Mesendoderm (in vitro differentiated cells): ENCODE results near the gene BGLAP. TPM values are rescaled to one million over a fixed set of nuclear protein-coding genes. Genes with fewer than 3 reads are reported as not detected.
A peak's percentile ranks its signal among the peaks of the same experiment; 100 is the strongest.

Source experiments
- DNase-seq: peaks from one replicate; pipeline ENCODE4 v3.0.0; 2013
- H2AK5ac ChIP-seq: 2 replicates; pipeline ENCODE4 v1.6.1; 2013; ENCODE audit warnings: low read length, inconsistent platforms
- H2BK120ac ChIP-seq: 2 replicates; pipeline ENCODE4 v1.6.1; 2013; ENCODE audit warnings: low read depth, mild to moderate bottlenecking, low read length, moderate library complexity, mixed read lengths
- H2BK15ac ChIP-seq: replicated peaks from 2 replicates; pipeline ENCODE4 v1.6.1; 2013; ENCODE audit warnings: low read depth, mild to moderate bottlenecking, moderate library complexity
- H2BK5ac ChIP-seq: 2 replicates; pipeline ENCODE4 v1.6.1; 2013; ENCODE audit warnings: low read length, inconsistent platforms
- H3K18ac ChIP-seq: 2 replicates; pipeline ENCODE4 v1.6.1; 2013; ENCODE audit warnings: mild to moderate bottlenecking, low read length, mixed read lengths
- H3K23ac ChIP-seq: one replicate; pipeline ENCODE4 v1.6.1; 2013; ENCODE audit warnings: low read length
- H3K27ac ChIP-seq: 2 replicates; pipeline ENCODE4 v1.5.1; 2013; ENCODE audit warnings: low read depth, mild to moderate bottlenecking, inconsistent platforms, low read length, moderate library complexity
- H3K27me3 ChIP-seq: 2 replicates; pipeline ENCODE4 v1.6.1; 2013; ENCODE audit warnings: low read length, control low read depth, mild to moderate bottlenecking, inconsistent platforms; ENCODE audit not compliant: insufficient read depth, poor library complexity
- H3K36me3 ChIP-seq: 2 replicates; pipeline ENCODE4 v1.6.1; 2013; ENCODE audit warnings: low read length, inconsistent platforms; ENCODE audit not compliant: control insufficient read depth, insufficient read depth
- H3K4ac ChIP-seq: one replicate; pipeline ENCODE4 v1.6.1; 2013; ENCODE audit warnings: low read depth, mild to moderate bottlenecking, low read length, moderate library complexity
- H3K4me1 ChIP-seq: 2 replicates; pipeline ENCODE4 v1.6.1; 2013; ENCODE audit warnings: low read depth, low read length, inconsistent platforms; ENCODE audit not compliant: control insufficient read depth
- H3K4me2 ChIP-seq: 2 replicates; pipeline ENCODE4 v1.6.1; 2013; ENCODE audit warnings: low read length
- H3K4me3 ChIP-seq: 2 replicates; pipeline ENCODE4 v1.5.1; 2013; ENCODE audit warnings: mild to moderate bottlenecking, low read length
- H3K56ac ChIP-seq: one replicate; pipeline ENCODE4 v1.6.1; 2013; ENCODE audit warnings: low read length
- H3K79me1 ChIP-seq: 2 replicates; pipeline ENCODE4 v1.6.1; 2013; ENCODE audit warnings: low read length, inconsistent platforms
- H3K79me2 ChIP-seq: 2 replicates; pipeline ENCODE4 v1.6.1; 2013; ENCODE audit warnings: mild to moderate bottlenecking, low read length; ENCODE audit not compliant: control insufficient read depth, insufficient read depth
- H3K9ac ChIP-seq: 2 replicates; pipeline ENCODE4 v1.6.1; 2013; ENCODE audit warnings: low read length, inconsistent platforms
- H4K5ac ChIP-seq: one replicate; pipeline ENCODE4 v1.6.1; 2013; ENCODE audit warnings: low read length
- H4K8ac ChIP-seq: one replicate; pipeline ENCODE4 v1.6.1; 2013; ENCODE audit warnings: low read depth, mild to moderate bottlenecking, control low read depth, low read length, moderate library complexity
- WGBS: extraction: QIAGEN DNeasy Blood & Tissue Kit; methylation state at CpG from one replicate; pipeline ENCODE4 v1.1.7; 2013; ENCODE audit warnings: low lambda C conversion rate, missing lambda C conversion rate; ENCODE audit not compliant: insufficient coverage; ENCODE audit errors: extremely low coverage; 5-methylcytosine and 5-hydroxymethylcytosine counted together
- small RNA-seq: library from polyadenylated mRNA; stranded (forward); fragments of <200 nt; extraction: miRNeasy Mini kit (QIAGEN cat#:217004); gene quantifications from one replicate; pipeline ENCODE3, GENCODE V24; 2013; ENCODE audit not compliant: insufficient read depth

Gene BGLAP

GRCh38 chr1:156286061-156286460, 44.1 kb downstream of the BGLAP start:
- no peak overlapping the region for H3K27ac ChIP-seq
- H2BK15ac ChIP-seq, result no peak overlapping the region
- no peak overlapping the region for H3K18ac ChIP-seq
- DNase-seq, result no peak
- H2AK5ac ChIP-seq, result no peak overlapping the region
- no peaks in the 10 kb centered on the region for H3K36me3 ChIP-seq
- peaks cover 12% of the 10 kb centered on the region for H3K79me2 ChIP-seq
- no peak overlapping the region for H3K4me2 ChIP-seq
- H2BK5ac ChIP-seq, result no peak overlapping the region
- H3K56ac ChIP-seq, result no peak overlapping the region
- peaks cover 5% of the 10 kb centered on the region for H3K79me1 ChIP-seq
- H3K27me3 ChIP-seq, result no peaks in the 10 kb centered on the region
- H3K23ac ChIP-seq, result no peak overlapping the region
- H4K5ac ChIP-seq, result no peak overlapping the region
- H3K4me1 ChIP-seq, result no peaks in the 10 kb centered on the region
- no peak overlapping the region for H3K4me3 ChIP-seq
- H3K4ac ChIP-seq, result no peak overlapping the region
- no peak overlapping the region for H4K8ac ChIP-seq
- H2BK120ac ChIP-seq, result no peak overlapping the region
- no peak overlapping the region for H3K9ac ChIP-seq
- no CpG with 5 or more reads among the region's 8 CpGs for WGBS

GRCh38 chr1:156289857-156290256, 47.9 kb downstream of the BGLAP start:
- Histone ChIP-seq H3K36me3 (no peaks in the 10 kb centered on the region), H3K9ac (no peak overlapping the region), H2BK5ac (no peak overlapping the region)

GRCh38 chr1:156291226-156292061, 49.5 kb downstream of the BGLAP start:
- Histone ChIP-seq H3K23ac (no peak overlapping the region), H3K27me3 (no peaks in the 10 kb centered on the region), H3K27ac (no peak overlapping the region), H2BK15ac (no peak overlapping the region), H3K79me1 (peaks cover 5% of the 10 kb centered on the region), H3K4me3 (peak overlapping the region; percentile 32), H3K56ac (peak overlapping the region; percentile 87), H3K4me2 (peak overlapping the region; percentile 59), H3K9ac (peak overlapping the region; percentile 76), H3K4ac (no peak overlapping the region), H2BK120ac (no peak overlapping the region), H3K36me3 (no peaks in the 10 kb centered on the region), H2AK5ac (no peak overlapping the region), H4K8ac (no peak overlapping the region), H3K79me2 (no peaks in the 10 kb centered on the region), H4K5ac (no peak overlapping the region), H3K18ac (no peak overlapping the region), H2BK5ac (no peak overlapping the region), H3K4me1 (peaks cover 5% of the 10 kb centered on the region)
- WGBS, result no CpG with 5 or more reads among the region's 37 CpGs
- peak; percentile 95 for DNase-seq

More at GRCh38 chr1:156289857-156290256, 47.9 kb downstream of the BGLAP start:
- Histone ChIP-seq H3K56ac (no peak overlapping the region), H3K79me1 (peaks cover 2% of the 10 kb centered on the region), H3K27ac (no peak overlapping the region), H3K4ac (no peak overlapping the region), H4K8ac (no peak overlapping the region), H3K79me2 (no peaks in the 10 kb centered on the region), H4K5ac (no peak overlapping the region), H3K27me3 (no peaks in the 10 kb centered on the region), H3K18ac (no peak overlapping the region), H3K23ac (no peak overlapping the region), H3K4me3 (no peak overlapping the region), H3K4me2 (no peak overlapping the region), H3K4me1 (peaks cover under 1% of the 10 kb centered on the region), H2BK15ac (no peak overlapping the region), H2AK5ac (no peak overlapping the region), H2BK120ac (no peak overlapping the region)
- DNase-seq, result no peak

Small RNAs within 50 kb of the gene (small RNA-seq; reads per million reads assigned to genes)
- gene RF00568, result not detected
